ENCODE measurements around the gene VPS13D.

GRCh38 chr1:12426030-12426429, 196.2 kb downstream of the VPS13D start:
- TF ChIP-seq CTCF (IDR thresholded peaks at IDR 0.05) = no peak
- no peak for TF ChIP-seq POLR2A (IDR thresholded peaks at IDR 0.05)

All from uterus (tissue), 2 donors.